Hematopoietic multipotent progenitor cell (in vitro differentiated cells): ENCODE measurements around the gene TSC1. TPM values are rescaled to one million over a fixed set of nuclear protein-coding genes. Genes with fewer than 3 reads are reported as not detected.
"Not testable (repeated sequence)": the region's sequence is repeated elsewhere in the genome, so short reads cannot be mapped to it uniquely, and the experiment has no call there.

ENCODE experiments used
- DNase-seq, 3 donors: peaks; one replicate each; pipeline ENCODE4 v3.0.0-alpha.2; 2011 to 2015; ENCODE audit warnings: low read depth in 2 of 3, low spot score in 2 of 3
- total RNA-seq: library from RNA; depleted of rRNA; stranded (reverse); fragments of >200 nt; gene quantifications from one replicate; pipeline ENCODE4 v1.2.3, GENCODE V29; 2012

The TSC1 gene
- total RNA-seq, 1 donor, result 33.9 TPM

DNA sequence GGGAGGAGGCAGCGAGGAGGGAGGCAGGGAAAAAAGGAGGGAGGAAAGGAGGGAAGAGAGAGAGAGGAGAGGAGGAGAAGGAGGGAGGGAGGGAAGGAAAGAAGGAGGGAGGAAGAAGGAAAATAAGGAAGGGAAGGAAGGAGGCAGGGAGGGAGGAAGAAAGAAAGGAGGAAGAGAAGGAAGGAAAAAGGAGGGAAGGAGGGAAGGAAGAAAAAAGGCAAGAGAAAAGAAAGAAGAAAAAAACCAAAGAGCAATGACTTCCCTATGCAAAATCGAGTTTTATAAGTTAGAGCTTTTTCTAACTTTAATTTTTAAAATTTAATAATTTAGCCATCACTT lies 33.7 kb upstream of the TSC1 start:
- DNase-seq, result no peak

- DNase-seq, result no peak
These were observed 32.2 kb upstream of the TSC1 start for GRCh38 chr9:132976571-132976970.

DNA sequence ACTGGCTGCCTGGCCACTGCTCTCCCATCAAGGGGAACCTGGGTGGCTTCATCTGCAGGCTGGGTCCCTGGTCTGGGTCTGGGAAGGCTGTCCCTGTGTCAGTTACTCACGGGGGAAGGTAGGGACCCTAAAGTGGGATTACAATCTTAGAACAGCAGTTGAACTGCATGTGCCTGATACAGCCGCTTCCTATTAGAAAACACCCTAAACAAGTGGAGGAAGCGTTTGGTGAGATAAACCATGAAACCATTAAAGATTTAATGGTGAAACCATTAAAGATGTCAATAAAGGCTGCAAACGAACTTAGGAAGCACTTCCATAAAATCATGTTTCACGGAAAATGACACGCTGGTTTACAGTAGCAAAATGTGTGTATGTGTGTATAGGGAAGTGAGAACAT lies 31.5 kb upstream of the TSC1 start:
- DNase-seq, result no peak

GRCh38 chr9:132973713-132974112 lies 29.3 kb upstream of the TSC1 start:
- peak in 2 of 3 donors; percentile 43 to 72 for DNase-seq

GRCh38 chr9:132973166-132973565 lies 28.8 kb upstream of the TSC1 start:
- no peak for DNase-seq

- DNase-seq, result no peak
These were observed 26.1 kb upstream of the TSC1 start for GRCh38 chr9:132970324-132971062.

DNA sequence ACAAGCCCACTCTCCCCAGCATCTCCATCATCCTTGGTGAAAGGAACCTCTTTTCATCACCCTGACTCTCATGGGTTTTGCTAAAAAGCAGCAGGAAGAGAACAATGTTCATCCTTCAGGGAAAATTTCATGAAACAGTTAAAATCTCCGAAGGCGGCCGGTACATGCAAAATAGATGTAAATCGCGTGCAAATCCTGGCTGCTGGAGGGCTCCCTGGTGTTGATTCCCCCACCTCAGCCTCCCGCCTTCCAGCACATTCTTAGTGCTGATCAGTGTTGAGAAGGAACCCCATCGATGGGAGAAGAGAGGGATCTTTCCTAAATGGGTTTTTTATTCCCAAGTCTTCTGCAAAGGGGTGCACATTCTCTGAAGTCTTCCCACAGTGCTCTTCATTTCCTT lies 25.4 kb upstream of the TSC1 start:
- no peak for DNase-seq

DNA sequence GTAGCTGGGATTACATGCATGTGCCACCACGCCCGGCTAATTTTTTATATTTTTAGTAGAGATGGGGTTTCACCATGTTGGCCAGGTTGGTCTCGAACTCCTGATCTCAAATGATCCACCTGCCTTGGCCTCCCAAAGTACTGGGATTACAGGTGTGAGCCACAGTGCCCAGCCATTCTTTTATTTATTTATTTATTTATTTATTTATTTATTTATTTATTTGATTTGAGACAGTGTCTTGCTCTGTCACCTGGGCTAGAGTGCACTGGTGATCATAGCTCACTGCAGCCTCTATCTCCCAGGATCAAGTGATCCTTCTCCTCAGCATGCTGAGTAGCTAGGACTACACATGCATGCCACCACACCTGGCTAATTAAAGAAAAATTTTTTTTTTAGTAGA lies 23.5 kb upstream of the TSC1 start:
- not testable (repeated sequence) for DNase-seq

GRCh38 chr9:132965478-132965877 lies 21.1 kb upstream of the TSC1 start:
- no peak for DNase-seq

DNA sequence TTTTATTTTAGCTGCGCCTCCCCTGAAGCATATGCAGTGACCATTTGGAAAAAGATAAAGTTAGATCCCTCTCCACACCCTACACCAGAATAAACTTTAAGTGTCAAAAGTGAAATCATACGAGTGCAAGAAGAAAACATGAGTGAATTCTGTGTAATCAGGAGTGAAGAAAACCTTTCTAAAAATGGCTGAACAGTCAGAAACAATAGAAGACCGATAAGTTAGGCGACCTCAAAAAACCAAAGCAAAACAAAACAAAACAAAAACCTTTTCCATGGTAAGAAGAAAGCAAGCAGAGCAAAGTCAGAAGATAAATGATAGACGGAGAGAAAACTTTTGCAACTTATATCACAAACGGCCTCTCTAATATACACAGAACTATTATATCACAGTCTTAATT lies 16.6 kb upstream of the TSC1 start:
- DNase-seq, result no peak

DNA sequence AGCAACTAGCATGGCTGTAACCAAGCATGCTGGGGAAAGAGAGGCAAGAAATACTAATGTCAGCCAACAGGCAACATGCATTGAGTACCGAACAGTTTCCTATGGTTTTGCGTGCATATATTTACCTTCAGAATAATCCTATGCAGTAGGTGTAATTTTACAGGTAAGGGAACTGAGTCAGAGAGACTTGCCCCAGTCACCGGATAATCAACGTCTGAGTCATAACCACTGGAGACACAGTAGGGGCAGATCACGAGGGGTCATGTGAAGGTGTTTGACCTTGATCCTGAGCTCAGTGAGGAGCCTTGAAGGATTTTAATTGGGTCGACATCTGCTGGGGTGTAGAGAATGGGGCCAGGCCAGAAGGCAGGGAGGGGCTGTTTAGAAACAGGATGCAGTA lies 13.4 kb upstream of the TSC1 start:
- no peak for DNase-seq

GRCh38 chr9:132955768-132956167 lies 11.4 kb upstream of the TSC1 start:
- DNase-seq, result no peak

GRCh38 chr9:132955123-132955522 lies 10.7 kb upstream of the TSC1 start:
- DNase-seq, result no peak

- no peak for DNase-seq
These were observed 5.3 kb upstream of the TSC1 start for GRCh38 chr9:132949709-132950108.

DNA sequence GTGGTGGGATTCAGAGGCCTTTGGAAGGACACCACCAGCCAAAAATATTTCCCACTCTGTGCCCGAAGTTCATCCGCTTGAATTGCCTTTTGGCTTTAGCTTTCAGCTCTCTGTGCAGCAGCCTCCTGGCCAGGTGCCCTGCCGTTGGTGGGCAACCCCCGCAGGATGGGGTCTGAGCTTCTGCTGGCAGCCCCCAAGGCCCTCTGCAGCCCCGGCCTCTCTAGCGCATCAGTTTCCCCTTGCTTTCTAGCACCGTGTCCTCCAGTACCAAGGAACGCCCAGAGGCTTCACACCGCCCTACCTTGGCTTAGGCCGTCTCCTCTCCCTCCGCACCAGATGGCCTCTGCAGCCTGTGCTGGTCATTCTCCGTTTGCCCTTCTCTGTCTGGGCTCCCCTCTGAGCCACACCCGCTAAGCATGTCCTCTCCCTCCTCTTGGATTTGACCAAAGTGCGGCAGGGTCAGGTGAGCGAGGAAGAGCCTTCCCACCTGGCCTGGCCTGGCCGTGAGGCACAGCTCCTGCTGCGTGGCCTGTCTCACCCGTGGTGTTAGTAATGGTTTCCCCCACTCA lies 4.2 kb upstream of the TSC1 start:
- no peak for DNase-seq

- DNase-seq, result no peak
These were observed 3.3 kb upstream of the TSC1 start for GRCh38 chr9:132947756-132948155.

- no peak for DNase-seq
These were observed 2.3 kb upstream of the TSC1 start for GRCh38 chr9:132946631-132947295.

- DNase-seq, result no peak
These were observed 1.8 kb upstream of the TSC1 start for GRCh38 chr9:132946211-132946610.

DNA sequence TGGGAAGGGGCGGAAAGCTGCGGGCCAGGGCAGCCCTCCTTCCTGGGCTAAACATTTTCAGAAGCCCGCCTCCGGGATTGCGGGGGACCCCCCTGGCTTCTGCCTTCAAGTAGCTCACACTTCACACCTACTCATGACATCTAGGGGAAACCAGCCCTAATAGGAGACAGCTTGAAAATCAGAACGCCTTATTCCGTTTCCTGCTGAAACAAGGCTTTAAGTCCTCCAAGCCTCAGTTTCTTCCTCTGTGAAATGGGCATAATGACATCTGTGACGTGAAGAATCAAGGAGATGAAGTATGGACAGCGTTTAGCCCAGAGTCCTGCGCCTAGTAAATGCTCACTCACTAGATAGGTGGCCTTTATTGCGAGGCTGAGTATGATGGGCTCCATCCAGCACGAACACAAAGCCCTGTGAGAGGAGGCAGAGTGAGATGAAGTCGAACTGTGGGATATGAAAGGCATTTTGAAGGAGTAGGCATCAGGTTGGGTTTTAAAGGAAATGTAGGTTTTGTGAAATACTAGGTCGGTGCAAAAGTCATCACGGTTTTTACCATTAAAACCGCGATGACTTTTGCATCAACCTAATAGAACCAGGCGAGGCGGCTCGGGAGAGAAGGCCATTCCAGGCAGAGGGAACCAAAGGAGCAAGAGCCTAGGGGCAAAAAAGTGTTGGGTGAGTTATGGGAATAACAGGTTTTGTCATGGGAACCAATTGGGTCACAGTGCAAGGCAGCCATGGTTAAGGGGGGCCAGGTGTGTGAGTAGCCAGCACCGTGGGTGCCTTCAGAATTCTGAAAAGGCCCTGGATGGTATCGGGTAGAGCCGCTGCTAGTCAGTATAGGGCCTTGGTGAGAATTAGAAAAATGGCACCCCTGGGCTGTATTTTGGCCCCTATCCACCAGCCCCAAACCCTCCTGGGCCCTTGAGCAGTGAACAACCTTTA lies 1.0 kb upstream of the TSC1 start:
- DNase-seq, result no peak

DNA sequence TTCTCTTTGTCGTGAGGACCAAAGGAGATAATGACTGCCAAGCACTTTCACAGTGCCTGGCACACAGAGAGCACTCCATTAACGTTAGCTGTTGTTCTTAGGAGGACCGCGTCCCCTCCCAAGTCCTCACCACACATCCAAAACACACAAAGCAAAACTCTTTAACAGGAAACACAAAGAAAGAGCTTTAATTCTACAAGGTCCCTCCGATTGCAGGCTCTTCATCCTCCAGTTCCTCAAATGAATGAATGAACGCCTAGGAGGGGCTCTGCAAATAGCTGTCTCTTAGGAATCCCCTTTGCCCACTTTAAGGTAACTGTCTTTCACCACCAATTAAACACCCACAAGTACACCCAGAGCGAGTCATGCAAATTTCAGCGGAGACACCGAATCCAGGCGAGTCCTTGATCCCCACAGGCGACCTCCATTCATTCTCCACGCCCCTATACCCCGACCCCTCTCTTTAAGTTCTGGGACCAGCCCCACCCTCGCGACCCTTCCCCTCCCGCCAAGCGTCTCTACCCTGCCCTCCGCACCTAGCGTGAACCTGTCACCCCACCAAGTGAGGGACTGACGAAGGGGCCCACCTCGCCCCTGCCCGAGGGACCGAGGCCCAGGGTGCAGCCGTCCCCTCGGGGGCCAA lies 644 bp downstream of the TSC1 start:
- DNase-seq, result peak in 2 of 3 donors; percentile 5 to 8
